RWPE2 (cell line): ENCODE results near the gene SLC12A4.
A peak's percentile ranks its signal among the peaks of the same experiment; 100 is the strongest.

Source experiments
- ATAC-seq: fragments of 200-7000 bp; cut with Tn5 transposase; 3 replicates; pipeline ENCODE4 v1.9.1; 2021; ENCODE audit warnings: low read depth
- DNase-seq: peaks from one replicate; pipeline ENCODE4 v3.0.0-alpha.2; 2020; ENCODE audit warnings: low spot score
- H3K27ac ChIP-seq: fragments of 450-650 bp; 2 replicates; pipeline ENCODE4 v1.5.1; 2017; ENCODE audit warnings: mild to moderate bottlenecking; ENCODE audit not compliant: poor library complexity, severe bottlenecking
- H3K27me3 ChIP-seq: fragments of 250-450 bp; sonication (Bioruptor Pico); 2 replicates; pipeline ENCODE4 v1.5.1; 2021; ENCODE audit warnings: mild to moderate bottlenecking, moderate library complexity; ENCODE audit not compliant: insufficient read depth, poor library complexity, severe bottlenecking
- H3K36me3 ChIP-seq: fragments of 250-450 bp; sonication (Bioruptor Pico); 2 replicates; pipeline ENCODE4 v1.5.1; 2020; ENCODE audit warnings: low read depth, mild to moderate bottlenecking, moderate library complexity
- H3K4me1 ChIP-seq: fragments of 250-450 bp; sonication (Bioruptor Pico); 2 replicates; pipeline ENCODE4 v1.5.1; 2021; ENCODE audit warnings: mild to moderate bottlenecking, moderate library complexity; ENCODE audit not compliant: insufficient read depth, poor library complexity, severe bottlenecking
- H3K4me3 ChIP-seq: fragments of 250-450 bp; sonication (Bioruptor Pico); 2 replicates; pipeline ENCODE4 v1.5.1; 2021; ENCODE audit warnings: mild to moderate bottlenecking, moderate library complexity; ENCODE audit not compliant: severe bottlenecking
- H3K9me3 ChIP-seq: fragments of 250-450 bp; sonication (Bioruptor Pico); 2 replicates; pipeline ENCODE4 v1.5.1; 2021; ENCODE audit warnings: mild to moderate bottlenecking, moderate library complexity; ENCODE audit not compliant: severe bottlenecking
- TF ChIP-seq, protein P1 (sequence below): fragments of 450-650 bp; IDR thresholded peaks from one replicate; pipeline ENCODE4 v1.5.1; 2017; ENCODE audit warnings: mild to moderate bottlenecking, moderate library complexity; ENCODE audit not compliant: poor library complexity, severe bottlenecking

Gene SLC12A4

GRCh38 chr16:67910158-67910557 is 58.3 kb downstream of the SLC12A4 start:
- Histone ChIP-seq H3K27me3 (no peaks in the 10 kb centered on the region), H3K27ac (no peak overlapping the region), H3K4me3 (no peak overlapping the region), H3K4me1 (no peaks in the 10 kb centered on the region), H3K9me3 (no peaks in the 10 kb centered on the region), H3K36me3 (peaks cover 19% of the 10 kb centered on the region; the same call in 1 of the 2 replicates)
- no peak for DNase-seq
- TF ChIP-seq, protein P1, sequence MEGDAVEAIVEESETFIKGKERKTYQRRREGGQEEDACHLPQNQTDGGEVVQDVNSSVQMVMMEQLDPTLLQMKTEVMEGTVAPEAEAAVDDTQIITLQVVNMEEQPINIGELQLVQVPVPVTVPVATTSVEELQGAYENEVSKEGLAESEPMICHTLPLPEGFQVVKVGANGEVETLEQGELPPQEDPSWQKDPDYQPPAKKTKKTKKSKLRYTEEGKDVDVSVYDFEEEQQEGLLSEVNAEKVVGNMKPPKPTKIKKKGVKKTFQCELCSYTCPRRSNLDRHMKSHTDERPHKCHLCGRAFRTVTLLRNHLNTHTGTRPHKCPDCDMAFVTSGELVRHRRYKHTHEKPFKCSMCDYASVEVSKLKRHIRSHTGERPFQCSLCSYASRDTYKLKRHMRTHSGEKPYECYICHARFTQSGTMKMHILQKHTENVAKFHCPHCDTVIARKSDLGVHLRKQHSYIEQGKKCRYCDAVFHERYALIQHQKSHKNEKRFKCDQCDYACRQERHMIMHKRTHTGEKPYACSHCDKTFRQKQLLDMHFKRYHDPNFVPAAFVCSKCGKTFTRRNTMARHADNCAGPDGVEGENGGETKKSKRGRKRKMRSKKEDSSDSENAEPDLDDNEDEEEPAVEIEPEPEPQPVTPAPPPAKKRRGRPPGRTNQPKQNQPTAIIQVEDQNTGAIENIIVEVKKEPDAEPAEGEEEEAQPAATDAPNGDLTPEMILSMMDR: peak; percentile 14
- peak; percentile 93 for ATAC-seq

- H3K27ac ChIP-seq: no peak overlapping the region
- ATAC-seq (no peak), DNase-seq (no peak)
- H3K27me3 ChIP-seq: no peaks in the 10 kb centered on the region
- TF ChIP-seq, protein P1: no peak
- no peak overlapping the region for H3K4me3 ChIP-seq
- no peaks in the 10 kb centered on the region for H3K9me3 ChIP-seq
- no peaks in the 10 kb centered on the region for H3K4me1 ChIP-seq
- H3K36me3 ChIP-seq: peaks cover 19% of the 10 kb centered on the region; the same call in 1 of the 2 replicates
Observed at GRCh38 chr16:67909056-67909742, 59.2 kb downstream of the SLC12A4 start.

GRCh38 chr16:67907397-67908180 is 60.8 kb downstream of the SLC12A4 start:
- no peaks in the 10 kb centered on the region for H3K4me1 ChIP-seq
- no peak for DNase-seq
- TF ChIP-seq, protein P1: no peak
- no peaks in the 10 kb centered on the region for H3K9me3 ChIP-seq
- no peak overlapping the region for H3K27ac ChIP-seq
- H3K36me3 ChIP-seq: peaks cover 23% of the 10 kb centered on the region; the same call in 1 of the 2 replicates
- no peak overlapping the region for H3K4me3 ChIP-seq
- ATAC-seq: no peak
- no peaks in the 10 kb centered on the region for H3K27me3 ChIP-seq

- no peak for ATAC-seq
- Histone ChIP-seq H3K4me1 (no peaks in the 10 kb centered on the region), H3K4me3 (no peak overlapping the region), H3K27me3 (no peaks in the 10 kb centered on the region), H3K9me3 (peaks cover 4% of the 10 kb centered on the region), H3K36me3 (peaks cover 4% of the 10 kb centered on the region; the same call in 1 of the 2 replicates), H3K27ac (no peak overlapping the region)
- DNase-seq: no peak
- TF ChIP-seq, protein P1: no peak
Observed at GRCh38 chr16:67902831-67903230, 65.6 kb downstream of the SLC12A4 start.
